HS-5 (cell line): ENCODE data around the gene GPR149.

ENCODE experiments used
- DNase-seq: peaks from one replicate; pipeline ENCODE4 v3.0.0-alpha.2; 2012; ENCODE audit warnings: low read depth

Gene GPR149

GRCh38 chr3:154338570-154338969, 91.4 kb downstream of the GPR149 start:
- no peak for DNase-seq

- no peak for DNase-seq
Measured at GRCh38 chr3:154338008-154338407, 92.0 kb downstream of the GPR149 start.

- DNase-seq: peak; percentile 28
Measured at GRCh38 chr3:154334973-154335420, 95.0 kb downstream of the GPR149 start.

DNA sequence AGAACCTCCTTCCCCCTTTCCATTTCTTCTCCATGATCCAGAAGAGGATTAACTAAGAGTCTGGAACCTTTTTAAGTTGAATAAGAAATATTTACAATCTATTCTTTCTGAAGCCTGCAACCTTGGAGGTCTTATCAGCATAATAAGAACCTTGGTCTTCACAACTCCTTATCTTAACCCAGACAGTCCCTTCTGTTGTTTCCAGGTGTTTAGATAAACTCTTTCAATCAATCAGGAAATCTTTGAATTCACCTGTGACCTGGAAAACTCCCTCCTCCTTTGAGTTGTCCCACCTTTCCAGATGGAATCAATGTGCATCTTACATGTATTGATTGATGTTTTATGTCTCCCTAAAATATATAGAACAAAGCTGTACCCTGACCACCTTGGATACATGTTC, 102.1 kb downstream of the GPR149 start:
- no peak for DNase-seq

DNA sequence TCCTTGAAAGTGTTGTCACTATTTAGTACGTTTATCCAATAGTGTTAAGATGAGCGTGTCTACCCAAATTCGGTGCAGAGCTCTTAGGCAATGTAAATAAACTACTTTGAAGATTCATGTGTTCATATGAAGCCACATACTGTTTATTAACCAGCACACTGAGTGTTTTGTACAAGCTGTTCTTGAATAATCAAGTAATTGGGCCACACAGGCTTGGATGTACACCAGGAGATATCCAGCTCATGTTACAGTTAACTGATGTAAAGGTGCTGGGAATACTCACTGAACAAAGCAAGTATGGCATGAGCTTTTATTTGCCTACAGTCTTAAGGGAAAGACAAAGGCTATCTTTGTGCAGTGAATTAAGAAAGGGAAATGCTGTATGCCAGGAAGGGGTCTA, 105.1 kb downstream of the GPR149 start:
- no peak for DNase-seq

DNA sequence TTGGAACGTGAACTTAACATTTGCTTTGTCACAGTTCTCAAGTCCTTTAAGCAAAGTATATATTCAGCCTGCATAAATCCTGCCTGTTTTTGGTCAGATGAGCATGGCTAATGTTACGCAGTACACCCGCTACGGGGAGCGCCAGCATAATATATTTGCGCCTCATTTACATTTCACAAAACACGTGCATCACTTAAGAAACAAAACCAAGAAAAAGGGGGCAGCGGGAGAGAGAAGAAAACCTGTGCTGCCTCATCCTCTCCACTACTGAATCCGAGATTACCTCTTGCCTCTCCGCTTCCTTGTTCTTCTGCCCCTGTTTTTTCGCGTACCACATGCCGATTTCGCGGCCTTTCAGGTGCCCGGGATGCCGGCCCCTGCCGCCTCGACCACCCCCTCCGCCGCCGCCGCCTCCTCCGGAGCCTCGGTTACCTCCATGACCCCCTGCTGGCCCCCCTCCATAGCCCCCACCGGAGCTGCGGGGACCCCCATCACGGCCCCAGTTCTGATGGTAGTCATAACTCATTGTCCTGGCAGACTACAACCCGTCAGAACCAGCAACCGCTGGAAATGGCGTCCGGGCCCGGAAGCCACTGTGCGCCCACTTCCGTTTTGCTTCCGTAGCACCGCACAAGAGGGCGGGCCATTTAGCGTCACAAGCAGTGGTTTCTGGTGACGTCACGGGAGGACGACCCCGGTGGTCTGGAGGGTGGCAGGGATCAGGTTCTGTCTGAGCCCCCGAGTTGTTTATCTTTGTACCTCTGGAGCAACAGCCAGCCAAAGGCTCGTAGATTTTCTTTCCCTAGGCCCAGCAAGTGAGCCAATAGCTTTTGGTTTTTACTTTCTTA, 105.9 kb downstream of the GPR149 start, which contains the start of gene DHX36:
TSS of gene DHX36 (minus strand) at position 597 of the 848 bp plus-strand sequence. CDS start at position 526, 71 bp downstream.
- peak; percentile 54 for DNase-seq

DNA sequence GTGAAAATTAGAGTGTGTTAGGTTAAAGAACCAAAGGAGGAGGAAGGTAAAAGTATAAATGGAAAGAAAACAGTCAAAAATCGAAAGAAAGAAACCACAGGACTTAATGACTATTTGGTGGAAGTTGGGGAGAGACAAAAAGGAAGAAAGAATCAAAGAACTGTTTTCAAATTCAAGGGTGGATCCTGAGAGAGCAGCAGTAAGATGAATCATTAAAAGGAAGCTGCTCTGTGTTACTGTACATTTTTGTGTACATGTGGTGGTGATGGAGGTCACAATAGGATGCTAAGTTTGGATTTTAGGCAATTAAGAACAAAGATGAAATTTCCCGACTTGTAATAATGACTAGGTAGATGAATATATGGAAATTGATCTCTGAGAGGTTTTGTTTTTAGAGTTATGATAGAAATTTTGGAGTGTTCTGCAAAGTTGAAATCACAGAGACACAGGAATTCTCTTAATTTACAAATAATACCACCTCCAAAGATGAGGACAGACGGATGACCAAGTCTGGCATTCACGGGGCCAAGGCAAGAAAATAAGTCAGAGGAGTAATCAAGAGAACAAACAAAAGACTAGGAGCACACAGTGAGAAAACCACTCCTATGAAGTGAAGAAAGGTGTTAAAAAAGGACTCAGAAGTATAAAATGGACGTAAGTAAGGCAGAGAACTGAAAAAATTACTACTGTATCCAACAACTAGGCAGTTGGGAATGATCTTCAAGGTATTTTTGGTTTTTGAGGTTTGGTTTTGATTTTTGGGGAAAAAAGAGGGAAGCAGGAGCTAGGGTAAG, 112.8 kb downstream of the GPR149 start:
- DNase-seq: no peak

DNA sequence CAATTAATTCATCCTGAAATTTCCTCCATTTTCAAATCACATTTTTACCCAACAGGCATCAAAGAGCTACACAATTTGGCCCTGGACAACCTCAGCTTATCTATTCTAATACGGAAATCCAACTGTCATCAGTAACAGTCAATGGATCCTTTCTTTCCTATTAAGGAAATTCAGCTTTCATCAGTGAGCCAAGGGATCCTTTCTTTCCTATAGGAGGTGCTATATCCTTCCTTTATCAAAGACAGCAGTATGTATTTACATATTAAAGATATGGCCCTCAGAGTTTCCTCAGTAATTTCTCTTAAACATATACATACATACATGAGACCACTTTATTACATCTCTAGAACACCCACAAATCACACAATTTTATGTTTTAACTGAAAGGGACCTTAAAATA, 115.8 kb downstream of the GPR149 start:
- DNase-seq: no peak

DNA sequence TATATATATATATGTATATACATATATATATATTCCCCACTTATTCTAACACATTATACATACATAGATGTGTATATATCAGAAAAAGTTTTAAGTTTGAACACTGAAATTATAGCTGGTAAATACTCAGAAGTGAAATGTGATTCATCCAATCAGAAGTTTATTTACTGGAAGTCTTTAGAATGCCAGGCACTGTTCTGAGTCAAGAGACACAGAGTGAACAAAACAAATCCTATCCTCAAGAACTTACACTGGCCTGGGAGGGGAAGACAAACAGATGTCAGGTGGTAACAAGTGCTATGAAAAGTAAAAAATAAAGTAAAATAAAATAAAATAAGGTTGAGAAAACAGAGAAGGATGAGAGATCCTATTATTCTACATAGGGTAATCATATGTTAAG, 119.2 kb downstream of the GPR149 start:
- DNase-seq: no peak

DNA sequence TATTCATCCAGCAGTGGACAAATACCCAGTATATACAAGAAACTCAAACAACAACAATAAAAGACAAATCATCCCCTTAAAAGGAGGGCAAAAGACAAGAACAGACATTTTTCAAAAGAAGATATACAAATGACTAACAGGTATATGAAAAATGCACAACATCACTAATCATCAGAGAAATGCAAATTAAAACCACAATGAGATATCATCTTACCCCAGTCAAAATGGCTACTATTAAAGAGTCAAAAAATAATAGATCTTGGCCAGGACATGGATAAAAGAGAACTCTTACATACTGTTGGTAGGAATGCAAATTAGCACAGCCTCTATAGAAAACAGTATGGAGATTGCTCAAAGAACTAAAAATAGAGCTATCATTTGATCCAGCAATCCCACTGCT, 122.6 kb downstream of the GPR149 start:
- no peak for DNase-seq

DNA sequence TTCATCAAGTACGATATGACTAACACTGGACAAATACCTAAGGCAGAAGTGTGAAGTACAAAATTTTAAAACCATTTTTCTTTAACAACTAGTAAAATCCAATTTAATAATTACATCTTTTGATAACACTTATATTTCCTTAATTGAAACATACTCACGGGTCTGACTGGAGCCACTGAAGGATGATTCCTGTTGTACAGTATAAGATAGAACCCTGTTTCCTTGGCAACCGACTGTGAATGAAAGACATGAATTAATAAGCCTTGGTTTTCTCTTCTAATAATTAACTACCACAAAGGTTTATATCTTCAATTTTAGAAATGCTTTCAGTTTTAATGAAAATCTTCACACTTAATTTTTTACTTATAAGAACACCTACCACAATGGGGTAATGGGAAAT, 125.1 kb downstream of the GPR149 start:
- DNase-seq: no peak

DNA sequence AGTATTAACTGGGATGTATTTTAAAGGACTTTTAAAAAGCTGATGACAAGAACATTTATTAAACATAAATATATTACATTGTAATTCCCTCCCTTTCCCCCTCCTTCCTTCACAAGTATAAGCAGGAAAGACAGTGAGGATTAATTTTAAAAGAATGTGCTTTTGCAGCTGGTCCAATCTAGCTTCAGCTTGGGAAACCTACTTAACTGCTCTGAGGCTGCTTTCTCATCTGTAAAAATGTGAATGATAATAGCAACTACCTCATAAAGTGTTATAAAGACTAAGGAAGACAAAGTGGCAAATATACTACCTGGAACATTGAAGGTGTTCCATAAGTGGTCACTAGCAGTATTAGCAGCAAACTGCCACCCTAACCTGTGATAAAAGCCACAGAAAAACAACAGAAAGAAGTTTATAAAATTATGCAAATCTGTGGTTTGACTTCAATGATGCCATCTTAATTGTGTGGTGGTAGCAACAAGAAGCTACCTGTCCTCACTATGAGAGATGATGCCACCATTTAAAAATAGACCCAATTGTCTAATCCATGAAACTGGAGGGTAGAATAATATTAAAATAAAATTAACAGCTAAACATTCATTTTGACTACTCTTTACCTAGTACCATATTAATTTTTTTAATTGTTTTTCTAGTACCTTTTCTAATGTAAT, 125.7 kb downstream of the GPR149 start:
- DNase-seq: no peak

DNA sequence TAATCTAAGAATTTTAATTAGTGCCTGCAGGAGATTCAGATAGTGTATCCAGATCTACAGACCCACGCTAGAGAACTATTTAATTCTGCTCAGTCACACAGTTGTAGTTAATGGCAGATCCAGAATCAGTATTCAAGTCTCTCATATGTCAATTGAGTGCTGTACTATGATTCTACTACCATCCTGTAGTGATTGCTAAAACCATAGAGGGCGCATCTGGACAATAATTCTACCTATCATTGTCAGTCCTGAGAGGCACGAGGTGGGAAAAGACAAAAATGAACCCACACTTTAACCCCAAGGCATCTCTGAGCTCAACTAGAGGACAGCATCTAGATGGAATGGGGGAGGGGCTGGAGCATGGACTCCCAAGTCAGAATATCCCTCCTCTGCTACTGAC, 128.4 kb downstream of the GPR149 start:
- no peak for DNase-seq

DNA sequence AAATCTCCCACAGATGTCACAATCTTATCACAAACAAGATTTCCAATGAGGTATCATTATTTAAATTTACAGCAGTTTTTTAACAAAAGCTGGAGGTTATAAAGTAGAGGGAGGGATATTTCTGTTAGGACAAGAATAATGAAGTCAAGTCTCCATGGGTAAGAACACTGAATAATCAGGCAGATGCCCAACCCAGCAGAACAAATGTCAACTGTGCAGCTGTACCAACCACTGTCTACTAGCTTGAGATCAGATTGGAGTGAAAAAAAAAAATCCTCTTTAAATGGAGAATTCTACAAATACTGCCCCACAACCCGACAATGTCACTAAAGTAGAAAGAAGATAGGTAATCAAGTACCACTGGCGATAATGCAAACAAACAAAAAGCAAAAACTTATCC, 136.0 kb downstream of the GPR149 start:
- DNase-seq: no peak

- DNase-seq: no peak
Measured at GRCh38 chr3:154290187-154290586, 139.8 kb downstream of the GPR149 start.
